ENCODE data around the gene RGS13. TPM values are rescaled to one million over a fixed set of nuclear protein-coding genes. Genes with fewer than 3 reads are reported as not detected.

RGS13 gene
- total RNA-seq, 2 experiments from 2014 or later, result 0.17 to 0.30 TPM

- Histone ChIP-seq H3K4me3 (ENCODE audit: low read length) (no peak overlapping the region), H3K27ac (ENCODE audit: low read depth in 1 of 2, low read length in 2 of 2) (no peak overlapping the region), H3K27me3 (ENCODE audit: control insufficient read depth in 1 of 2, insufficient read depth in 2 of 2, low read length in 2 of 2) (no peaks in the 10 kb centered on the region), H3K4me1 (ENCODE audit: insufficient read depth, low read length) (peaks cover 4% of the 10 kb centered on the region), H3K36me3 (ENCODE audit: insufficient read depth, low read length) (no peaks in the 10 kb centered on the region), H3K9me3 (ENCODE audit: control insufficient read depth in 1 of 2, insufficient read depth in 1 of 2, low read length in 2 of 2) (no peaks in the 10 kb centered on the region)
- ATAC-seq (ENCODE audit: poor library complexity) (no peak), DNase-seq (no peak)
- POLR2A ChIA-PET, result no interaction called here
- TF ChIP-seq CTCF (IDR thresholded peaks at IDR 0.05), result no peak
- Mint-ChIP-seq H3K27ac (no peak overlapping the region), H3K9me3 (no peaks in the 10 kb centered on the region), H3K27me3 (peaks cover 6% of the 10 kb centered on the region), H3K4me1 (ENCODE audit: low read depth) (no peaks in the 10 kb centered on the region), H3K4me3 (no peak overlapping the region), H3K36me3 (ENCODE audit: low read depth) (no peaks in the 10 kb centered on the region)
- intact Hi-C loops (cut with DNase I, micrococcal nuclease), result no loop called here
- CTCF ChIA-PET, result no interaction called here
Measured at GRCh38 chr1:192698731-192699130, 62.8 kb downstream of the RGS13 start.

- no peak for ATAC-seq (ENCODE audit: poor library complexity)
- peaks cover 6% of the 10 kb centered on the region for H3K27me3 Mint-ChIP-seq
- POLR2A ChIA-PET, result no interaction called here
- Histone ChIP-seq H3K27me3 (ENCODE audit: control insufficient read depth in 1 of 2, insufficient read depth in 2 of 2, low read length in 2 of 2) (no peaks in the 10 kb centered on the region), H3K4me3 (ENCODE audit: low read length) (no peak overlapping the region), H3K36me3 (ENCODE audit: insufficient read depth, low read length) (no peaks in the 10 kb centered on the region), H3K4me1 (ENCODE audit: insufficient read depth, low read length) (peaks cover 4% of the 10 kb centered on the region), H3K27ac (ENCODE audit: low read depth in 1 of 2, low read length in 2 of 2) (no peak overlapping the region), H3K9me3 (ENCODE audit: control insufficient read depth in 1 of 2, insufficient read depth in 1 of 2, low read length in 2 of 2) (no peaks in the 10 kb centered on the region)
- CTCF ChIA-PET, result no interaction called here
- H3K4me1 Mint-ChIP-seq (ENCODE audit: low read depth), result no peaks in the 10 kb centered on the region
- H3K4me3 Mint-ChIP-seq, result no peak overlapping the region
- intact Hi-C loops (cut with DNase I, micrococcal nuclease), result no loop called here
- no peak overlapping the region for H3K27ac Mint-ChIP-seq
- no peaks in the 10 kb centered on the region for H3K36me3 Mint-ChIP-seq (ENCODE audit: low read depth)
- no peak for DNase-seq
- no peaks in the 10 kb centered on the region for H3K9me3 Mint-ChIP-seq
- no peak for TF ChIP-seq CTCF (IDR thresholded peaks at IDR 0.05)
Measured at GRCh38 chr1:192700834-192701271, 64.9 kb downstream of the RGS13 start.

- H3K4me3 Mint-ChIP-seq, result no peak overlapping the region
- H3K27ac ChIP-seq (ENCODE audit: low read depth in 1 of 2, low read length in 2 of 2), result no peak overlapping the region
- H3K27ac Mint-ChIP-seq, result no peak overlapping the region
- H3K4me3 ChIP-seq (ENCODE audit: low read length), result no peak overlapping the region
- DNase-seq (peak in 1 of 14 experiments; percentile 2), ATAC-seq (ENCODE audit: poor library complexity) (no peak)
- H3K9me3 Mint-ChIP-seq, result no peaks in the 10 kb centered on the region
- H3K27me3 Mint-ChIP-seq, result peaks cover 6% of the 10 kb centered on the region
- no peaks in the 10 kb centered on the region for H3K9me3 ChIP-seq (ENCODE audit: control insufficient read depth in 1 of 2, insufficient read depth in 1 of 2, low read length in 2 of 2)
- no peaks in the 10 kb centered on the region for H3K27me3 ChIP-seq (ENCODE audit: control insufficient read depth in 1 of 2, insufficient read depth in 2 of 2, low read length in 2 of 2)
- intact Hi-C loops (cut with DNase I, micrococcal nuclease), result no loop called here
- no peak for TF ChIP-seq CTCF (IDR thresholded peaks at IDR 0.05)
- peaks cover 4% of the 10 kb centered on the region for H3K4me1 ChIP-seq (ENCODE audit: insufficient read depth, low read length)
- no peaks in the 10 kb centered on the region for H3K4me1 Mint-ChIP-seq (ENCODE audit: low read depth)
- H3K36me3 ChIP-seq (ENCODE audit: insufficient read depth, low read length), result no peaks in the 10 kb centered on the region
- POLR2A ChIA-PET, result no interaction called here
- CTCF ChIA-PET, result no interaction called here
- no peaks in the 10 kb centered on the region for H3K36me3 Mint-ChIP-seq (ENCODE audit: low read depth)
Measured at GRCh38 chr1:192702212-192702902, 66.4 kb downstream of the RGS13 start.

All from CD4-positive, alpha-beta T cell (primary cell).